ENCODE results near the gene TBC1D22A.

DNA sequence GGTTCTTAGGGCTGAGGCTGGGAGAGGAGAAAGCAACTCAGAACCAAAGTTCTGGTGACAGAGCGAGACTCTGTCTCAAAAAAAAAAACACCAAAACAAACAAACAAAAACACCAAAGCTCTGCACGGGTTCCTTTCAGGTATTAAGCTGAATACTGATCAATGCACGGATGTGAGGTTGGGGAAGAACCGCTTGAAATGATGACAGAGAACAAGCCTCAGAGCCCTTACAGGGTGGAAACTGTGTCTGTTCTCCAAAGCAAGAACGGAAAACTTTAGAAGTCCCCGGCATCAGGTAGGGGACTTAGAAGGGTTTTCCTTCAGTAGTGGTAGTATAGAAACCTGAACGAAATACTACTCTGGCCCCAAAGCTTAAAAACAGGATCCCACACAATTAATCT is 260.0 kb downstream of the TBC1D22A start:
- TF ChIP-seq POLR2AphosphoS5 (IDR thresholded peaks at IDR 0.05): no peak
- TF ChIP-seq, protein P1, sequence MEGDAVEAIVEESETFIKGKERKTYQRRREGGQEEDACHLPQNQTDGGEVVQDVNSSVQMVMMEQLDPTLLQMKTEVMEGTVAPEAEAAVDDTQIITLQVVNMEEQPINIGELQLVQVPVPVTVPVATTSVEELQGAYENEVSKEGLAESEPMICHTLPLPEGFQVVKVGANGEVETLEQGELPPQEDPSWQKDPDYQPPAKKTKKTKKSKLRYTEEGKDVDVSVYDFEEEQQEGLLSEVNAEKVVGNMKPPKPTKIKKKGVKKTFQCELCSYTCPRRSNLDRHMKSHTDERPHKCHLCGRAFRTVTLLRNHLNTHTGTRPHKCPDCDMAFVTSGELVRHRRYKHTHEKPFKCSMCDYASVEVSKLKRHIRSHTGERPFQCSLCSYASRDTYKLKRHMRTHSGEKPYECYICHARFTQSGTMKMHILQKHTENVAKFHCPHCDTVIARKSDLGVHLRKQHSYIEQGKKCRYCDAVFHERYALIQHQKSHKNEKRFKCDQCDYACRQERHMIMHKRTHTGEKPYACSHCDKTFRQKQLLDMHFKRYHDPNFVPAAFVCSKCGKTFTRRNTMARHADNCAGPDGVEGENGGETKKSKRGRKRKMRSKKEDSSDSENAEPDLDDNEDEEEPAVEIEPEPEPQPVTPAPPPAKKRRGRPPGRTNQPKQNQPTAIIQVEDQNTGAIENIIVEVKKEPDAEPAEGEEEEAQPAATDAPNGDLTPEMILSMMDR (IDR thresholded peaks at IDR 0.05; ENCODE audit: poor library complexity, severe bottlenecking): no peak
